Thymus (tissue), 11 donors: ENCODE data around the gene PCDHGC4. TPM values are rescaled to one million over a fixed set of nuclear protein-coding genes. Genes with fewer than 3 reads are reported as not detected.

Experiments
- DNase-seq, 9 donors: peaks; one replicate each; pipeline ENCODE4 v3.0.0-alpha.2; 2013; ENCODE audit warnings: low spot score in 9 of 9, low read depth in 6 of 9, missing footprints in 1 of 9
- H3K27ac ChIP-seq, 2 donors: one replicate each; pipeline ENCODE4 v1.5.1; 2013; ENCODE audit warnings: control low read depth in 1 of 2, low read depth in 1 of 2, low read length in 1 of 2, mild to moderate bottlenecking in 1 of 2, moderate library complexity in 1 of 2
- H3K27me3 ChIP-seq, 2 donors: one replicate each; pipeline ENCODE4 v1.5.1; 2013; ENCODE audit warnings: low read length in 1 of 2; ENCODE audit not compliant: control insufficient read depth in 2 of 2, insufficient read depth in 1 of 2
- H3K36me3 ChIP-seq, 2 donors: one replicate each; pipeline ENCODE4 v1.5.1; 2013; ENCODE audit warnings: low read length in 1 of 2, mild to moderate bottlenecking in 1 of 2, moderate library complexity in 1 of 2; ENCODE audit not compliant: control insufficient read depth in 2 of 2, insufficient read depth in 2 of 2
- H3K4me1 ChIP-seq, 2 donors: one replicate each; pipeline ENCODE4 v1.5.1; 2013; ENCODE audit warnings: low read length in 2 of 2; ENCODE audit not compliant: control insufficient read depth in 2 of 2, insufficient read depth in 2 of 2
- H3K4me3 ChIP-seq, 2 donors: one replicate each; pipeline ENCODE4 v1.5.1; 2013; ENCODE audit warnings: low read length in 2 of 2, control low read depth in 1 of 2, mild to moderate bottlenecking in 1 of 2
- H3K9me3 ChIP-seq, 2 donors: one replicate each; pipeline ENCODE4 v1.5.1; 2013; ENCODE audit warnings: low read length in 1 of 2, mild to moderate bottlenecking in 1 of 2; ENCODE audit not compliant: control insufficient read depth in 2 of 2, insufficient read depth in 1 of 2
- WGBS: extraction: QIAGEN DNeasy Blood & Tissue Kit; methylation state at CpG from one replicate; pipeline ENCODE4 v1.1.7; 2013; 5-methylcytosine and 5-hydroxymethylcytosine counted together
- polyA plus RNA-seq: library from polyadenylated mRNA; stranded (reverse); fragments of 200-250 nt; gene quantifications from one replicate; pipeline ENCODE4 v1.2.3, GENCODE V29; 2013
- total RNA-seq: library from RNA; stranded (reverse); fragments of 120-200 nt; gene quantifications from one replicate; pipeline ENCODE4 v1.2.4, GENCODE V29; 2013
- donor health status: healthy.

Gene PCDHGC4
- total and polyA plus RNA-seq, 2 donors, result 0.05 to 0.19 TPM

DNA sequence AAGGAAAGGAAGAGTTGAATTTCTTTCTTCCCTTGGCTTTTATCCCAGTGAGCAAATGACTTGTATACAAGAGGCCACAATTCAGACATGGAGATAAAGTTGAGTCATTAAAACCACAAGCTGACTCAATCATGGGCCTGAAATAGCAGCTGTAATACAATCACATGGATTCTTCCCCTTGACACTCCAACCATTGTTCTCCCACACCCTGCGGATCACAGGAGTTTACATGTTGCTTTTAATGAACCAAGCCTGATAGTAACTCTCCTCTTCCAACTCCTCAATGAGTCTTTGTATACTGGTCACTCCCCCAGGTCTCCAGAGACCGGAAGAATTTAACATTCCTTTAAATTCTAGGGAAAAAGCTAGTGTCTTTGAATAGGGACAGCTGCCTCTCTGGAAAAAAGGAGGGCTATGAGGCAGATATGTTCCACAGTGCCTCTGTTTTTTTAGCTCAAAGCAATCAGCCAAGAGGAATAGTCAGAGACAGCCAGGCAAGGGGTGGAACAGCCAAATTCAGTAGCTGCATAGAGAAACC, 36.5 kb downstream of the PCDHGC4 start:
- peaks cover 74 to 96% of the 10 kb centered on the region in 2 donors for H3K36me3 ChIP-seq

DNA sequence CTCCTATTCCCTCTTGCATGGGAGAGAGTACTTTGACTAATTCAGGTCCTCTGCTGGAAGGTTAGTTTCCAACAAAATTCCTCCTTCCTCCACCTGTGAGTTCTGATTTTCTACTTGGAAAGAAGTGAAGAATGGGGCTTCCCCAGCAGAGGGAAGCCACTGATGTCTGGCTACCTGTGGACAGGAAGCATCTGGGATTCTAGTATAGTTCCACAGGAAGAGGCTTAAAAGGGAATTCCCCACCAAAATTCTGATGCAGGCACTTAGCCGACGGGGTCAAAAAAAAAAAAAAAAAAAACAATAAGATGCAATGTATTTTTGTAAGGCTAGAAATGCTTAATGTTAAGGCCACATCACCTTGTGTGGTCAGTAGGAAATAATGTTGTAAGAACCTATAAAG, 37.5 kb downstream of the PCDHGC4 start:
- H3K27ac ChIP-seq, result no peak overlapping the region
- WGBS, result 65% methylated on average over 2 of the region's 2 CpGs
- H3K4me1 ChIP-seq, result peaks cover 0 to 10% of the 10 kb centered on the region in 2 donors
- DNase-seq, result no peak
- no peak overlapping the region for H3K4me3 ChIP-seq
- peaks cover 72 to 96% of the 10 kb centered on the region in 2 donors for H3K36me3 ChIP-seq
- no peaks in the 10 kb centered on the region for H3K27me3 ChIP-seq
- no peaks in the 10 kb centered on the region for H3K9me3 ChIP-seq

More for the DNA sequence above, 36.5 kb downstream of the PCDHGC4 start:
- DNase-seq, result no peak
- Histone ChIP-seq H3K9me3 (no peaks in the 10 kb centered on the region), H3K4me3 (no peak overlapping the region), H3K27ac (peak overlapping the region; percentile 20 to 66), H3K27me3 (no peaks in the 10 kb centered on the region), H3K4me1 (peaks cover 0 to 6% of the 10 kb centered on the region in 2 donors)
- 91% methylated on average over 2 of the region's 2 CpGs for WGBS

GRCh38 chr5:141523991-141524390, 39.2 kb downstream of the PCDHGC4 start:
- Histone ChIP-seq H3K27me3 (no peaks in the 10 kb centered on the region), H3K4me3 (no peak overlapping the region), H3K27ac (no peak overlapping the region), H3K4me1 (peaks cover 0 to 10% of the 10 kb centered on the region in 2 donors), H3K9me3 (no peaks in the 10 kb centered on the region), H3K36me3 (peaks cover 70 to 95% of the 10 kb centered on the region in 2 donors)
- WGBS, result 98% methylated on average over 8 of the region's 8 CpGs
- DNase-seq, result no peak

- 58% methylated on average over 12 of the region's 12 CpGs for WGBS
- Histone ChIP-seq H3K36me3 (peaks cover 71 to 95% of the 10 kb centered on the region in 2 donors), H3K9me3 (no peaks in the 10 kb centered on the region), H3K4me1 (peaks cover 0 to 16% of the 10 kb centered on the region in 2 donors), H3K27ac (peak overlapping the region; percentile 39 to 55), H3K27me3 (no peaks in the 10 kb centered on the region), H3K4me3 (no peak overlapping the region)
- DNase-seq, result peak in 5 of 9 donors; percentile 21 to 61 (median 46)
These were observed 40.1 kb downstream of the PCDHGC4 start for GRCh38 chr5:141524604-141525597.

- WGBS, result 99% methylated on average over 7 of the region's 7 CpGs
- Histone ChIP-seq H3K27ac (no peak overlapping the region), H3K9me3 (no peaks in the 10 kb centered on the region), H3K4me1 (peaks cover 0 to 16% of the 10 kb centered on the region in 2 donors), H3K27me3 (no peaks in the 10 kb centered on the region), H3K36me3 (peaks cover 70 to 94% of the 10 kb centered on the region in 2 donors), H3K4me3 (no peak overlapping the region)
- no peak for DNase-seq
These were observed 40.8 kb downstream of the PCDHGC4 start for GRCh38 chr5:141525653-141526052.

- peaks cover 66 to 92% of the 10 kb centered on the region in 2 donors for H3K36me3 ChIP-seq
- no peak for DNase-seq
- H3K4me3 ChIP-seq, result no peak overlapping the region
- WGBS, result 89% methylated on average over 1 of the region's 1 CpG
- no peaks in the 10 kb centered on the region for H3K27me3 ChIP-seq
- H3K4me1 ChIP-seq, result peaks cover 0 to 16% of the 10 kb centered on the region in 2 donors
- peak overlapping the region in 1 of 2 donors; percentile 36 for H3K27ac ChIP-seq
- no peaks in the 10 kb centered on the region for H3K9me3 ChIP-seq
These were observed 42.6 kb downstream of the PCDHGC4 start for GRCh38 chr5:141527426-141527825.

GRCh38 chr5:141528291-141528984, 43.6 kb downstream of the PCDHGC4 start:
- Histone ChIP-seq H3K27me3 (no peaks in the 10 kb centered on the region), H3K4me1 (peaks cover 0 to 16% of the 10 kb centered on the region in 2 donors), H3K4me3 (no peak overlapping the region), H3K9me3 (no peaks in the 10 kb centered on the region), H3K27ac (peak overlapping the region; percentile 66 to 77), H3K36me3 (peaks cover 57 to 90% of the 10 kb centered on the region in 2 donors)
- WGBS, result 94% methylated on average over 11 of the region's 11 CpGs
- peak in 1 of 9 donors; percentile 26 for DNase-seq

GRCh38 chr5:141529002-141529401, 44.2 kb downstream of the PCDHGC4 start:
- H3K4me3 ChIP-seq, result no peak overlapping the region
- H3K4me1 ChIP-seq, result peaks cover 0 to 16% of the 10 kb centered on the region in 2 donors
- WGBS, result 97% methylated on average over 5 of the region's 5 CpGs
- H3K9me3 ChIP-seq, result no peaks in the 10 kb centered on the region
- DNase-seq, result no peak
- peaks cover 58 to 90% of the 10 kb centered on the region in 2 donors for H3K36me3 ChIP-seq
- H3K27ac ChIP-seq, result peak overlapping the region; percentile 66 to 77
- no peaks in the 10 kb centered on the region for H3K27me3 ChIP-seq
